C1 segment of cervical spinal cord (tissue), 14 donors: ENCODE results near the gene P2RY8.
"Not testable (repeated sequence)": the region's sequence is repeated elsewhere in the genome, so short reads cannot be mapped to it uniquely, and the experiment has no call there.

Source experiments
- DNase-seq, 14 donors: peaks; one replicate each; lab custom pipeline; 2025; lab: John Stamatoyannopoulos, UW

The P2RY8 gene

GRCh38 chrX:1487401-1487800 lies 49.6 kb downstream of the P2RY8 start:
- no peak for DNase-seq

- DNase-seq: no peak
Measured at GRCh38 chrX:1486749-1487361, 50.1 kb downstream of the P2RY8 start.

- no peak for DNase-seq
Measured at GRCh38 chrX:1486177-1486576, 50.8 kb downstream of the P2RY8 start.

- no peak for DNase-seq
Measured at GRCh38 chrX:1485033-1485432, 52.0 kb downstream of the P2RY8 start.

- DNase-seq: no peak
Measured at GRCh38 chrX:1484638-1485019, 52.4 kb downstream of the P2RY8 start.

- DNase-seq: no peak
Measured at GRCh38 chrX:1483843-1484637, 52.9 kb downstream of the P2RY8 start.

- not testable (repeated sequence) for DNase-seq
Measured at GRCh38 chrX:1482530-1482928, 54.5 kb downstream of the P2RY8 start.

GRCh38 chrX:1481636-1482529 lies 55.1 kb downstream of the P2RY8 start:
- no peak for DNase-seq

- no peak for DNase-seq
Measured at GRCh38 chrX:1480082-1480785, 56.8 kb downstream of the P2RY8 start.

- DNase-seq: no peak
Measured at GRCh38 chrX:1477801-1478458, 59.1 kb downstream of the P2RY8 start.

- no peak for DNase-seq
Measured at GRCh38 chrX:1477229-1477628, 59.8 kb downstream of the P2RY8 start.

GRCh38 chrX:1476682-1477081 lies 60.3 kb downstream of the P2RY8 start:
- no peak for DNase-seq

- DNase-seq: no peak
Measured at GRCh38 chrX:1475881-1476280, 61.1 kb downstream of the P2RY8 start.

GRCh38 chrX:1475481-1475880 lies 61.5 kb downstream of the P2RY8 start:
- no peak for DNase-seq

- DNase-seq: not testable (repeated sequence)
Measured at GRCh38 chrX:1474593-1474992, 62.4 kb downstream of the P2RY8 start.

GRCh38 chrX:1472975-1473374 lies 64.0 kb downstream of the P2RY8 start:
- no peak for DNase-seq

GRCh38 chrX:1468250-1468772 lies 68.7 kb downstream of the P2RY8 start:
- DNase-seq: no peak

- no peak for DNase-seq
Measured at GRCh38 chrX:1466971-1467561, 69.9 kb downstream of the P2RY8 start.

- DNase-seq: no peak
Measured at GRCh38 chrX:1466232-1466661, 70.7 kb downstream of the P2RY8 start.
